ENCODE data around the gene DLG5. TPM values are rescaled to one million over a fixed set of nuclear protein-coding genes. Genes with fewer than 3 reads are reported as not detected.

Gene DLG5
- total RNA-seq, 4 donors from 2014 or later = 28.6 to 51.2 (median 40.3) TPM

GRCh38 chr10:77877441-77878344 lies 48.9 kb downstream of the DLG5 start:
- Histone ChIP-seq H3K36me3 (no peaks in the 10 kb centered on the region), H3K4me3 (peak overlapping the region in 2 of 4 donors; percentile 11 to 34), H3K9me3 (no peaks in the 10 kb centered on the region), H3K27ac (peak overlapping the region; percentile 82 to 96 (median 90)), H3K4me1 (peaks cover 66 to 84% of the 10 kb centered on the region in 2 donors), H3K27me3 (no peaks in the 10 kb centered on the region)
- in situ Hi-C loops (cut with MboI; ENCODE audit: low sequenced_read_pairs in 4 of 4) = no loop called here
- TF ChIP-seq CTCF (IDR thresholded peaks at IDR 0.05 in 4 of 5, conservative IDR thresholded peaks at IDR 0.05 in 1 of 5) (no peak), POLR2A (IDR thresholded peaks at IDR 0.05) (peak; percentile 33 to 37)
- DNase-seq (peak in 1 of 2 donors; percentile 78), ATAC-seq (peak; percentile 18 to 46)
- intact Hi-C loops (cut with DNase I; ENCODE audit: low total_unique reads) = loop anchor here (2.0 kb wide), 1 partner anchor 31 kb away; no protein-coding TSS in a partner anchor

- peak overlapping the region in 2 of 4 donors; percentile 17 to 42 for H3K27ac ChIP-seq
- H3K4me1 ChIP-seq = peaks cover 56 to 74% of the 10 kb centered on the region in 2 donors
- TF ChIP-seq POLR2A (IDR thresholded peaks at IDR 0.05) (no peak), CTCF (IDR thresholded peaks at IDR 0.05 in 4 of 5, conservative IDR thresholded peaks at IDR 0.05 in 1 of 5) (no peak)
- ATAC-seq (no peak), DNase-seq (no peak)
- H3K36me3 ChIP-seq = no peaks in the 10 kb centered on the region
- in situ Hi-C loops (cut with MboI; ENCODE audit: low sequenced_read_pairs in 4 of 4) (no loop called here), intact Hi-C loops (cut with DNase I; ENCODE audit: low total_unique reads) (no loop called here)
- H3K4me3 ChIP-seq = no peak overlapping the region
- H3K9me3 ChIP-seq = no peaks in the 10 kb centered on the region
- H3K27me3 ChIP-seq = no peaks in the 10 kb centered on the region
These were observed 50.8 kb downstream of the DLG5 start for GRCh38 chr10:77875730-77876129.

GRCh38 chr10:77874872-77875271 lies 51.7 kb downstream of the DLG5 start:
- no peaks in the 10 kb centered on the region for H3K9me3 ChIP-seq
- H3K4me3 ChIP-seq = no peak overlapping the region
- intact Hi-C loops (cut with DNase I; ENCODE audit: low total_unique reads) (no loop called here), in situ Hi-C loops (cut with MboI; ENCODE audit: low sequenced_read_pairs in 4 of 4) (no loop called here)
- no peak for ATAC-seq
- no peaks in the 10 kb centered on the region for H3K36me3 ChIP-seq
- H3K27ac ChIP-seq = peak overlapping the region in 3 of 4 donors; percentile 16 to 74 (median 17)
- H3K4me1 ChIP-seq = peaks cover 54 to 71% of the 10 kb centered on the region in 2 donors
- no peaks in the 10 kb centered on the region for H3K27me3 ChIP-seq
- TF ChIP-seq CTCF (IDR thresholded peaks at IDR 0.05 in 4 of 5, conservative IDR thresholded peaks at IDR 0.05 in 1 of 5) = no peak
- no peak for TF ChIP-seq POLR2A (IDR thresholded peaks at IDR 0.05)
- DNase-seq = no peak

GRCh38 chr10:77873536-77874380 lies 52.8 kb downstream of the DLG5 start:
- TF ChIP-seq CTCF (IDR thresholded peaks at IDR 0.05 in 4 of 5, conservative IDR thresholded peaks at IDR 0.05 in 1 of 5) (no peak), POLR2A (IDR thresholded peaks at IDR 0.05) (peak in 1 of 2 donors; percentile 14)
- DNase-seq (peak in 1 of 2 donors; percentile 56), ATAC-seq (peak; percentile 40 to 42)
- Histone ChIP-seq H3K27me3 (no peaks in the 10 kb centered on the region), H3K36me3 (no peaks in the 10 kb centered on the region), H3K9me3 (no peaks in the 10 kb centered on the region), H3K4me1 (peaks cover 49 to 63% of the 10 kb centered on the region in 2 donors), H3K27ac (peak overlapping the region; percentile 73 to 81 (median 76)), H3K4me3 (no peak overlapping the region)
- in situ Hi-C loops (cut with MboI; ENCODE audit: low sequenced_read_pairs in 4 of 4) (no loop called here), intact Hi-C loops (cut with DNase I; ENCODE audit: low total_unique reads) (no loop called here)

All from gastrocnemius medialis (tissue), 4 donors.